Stimulated activated CD8-positive, alpha-beta memory T cell treated with anti-CD3 and anti-CD28 coated beads, Interleukin-7, amount 100 ng/mL, for 1 hour (primary cell): Measurements from ENCODE around the gene C1orf226.

Experiments used
- DNase-seq, 2 donors: peaks; one replicate each; pipeline ENCODE4 v3.0.0-alpha.2; 2020; ENCODE audit warnings: low read depth in 2 of 2

C1orf226 gene

DNA sequence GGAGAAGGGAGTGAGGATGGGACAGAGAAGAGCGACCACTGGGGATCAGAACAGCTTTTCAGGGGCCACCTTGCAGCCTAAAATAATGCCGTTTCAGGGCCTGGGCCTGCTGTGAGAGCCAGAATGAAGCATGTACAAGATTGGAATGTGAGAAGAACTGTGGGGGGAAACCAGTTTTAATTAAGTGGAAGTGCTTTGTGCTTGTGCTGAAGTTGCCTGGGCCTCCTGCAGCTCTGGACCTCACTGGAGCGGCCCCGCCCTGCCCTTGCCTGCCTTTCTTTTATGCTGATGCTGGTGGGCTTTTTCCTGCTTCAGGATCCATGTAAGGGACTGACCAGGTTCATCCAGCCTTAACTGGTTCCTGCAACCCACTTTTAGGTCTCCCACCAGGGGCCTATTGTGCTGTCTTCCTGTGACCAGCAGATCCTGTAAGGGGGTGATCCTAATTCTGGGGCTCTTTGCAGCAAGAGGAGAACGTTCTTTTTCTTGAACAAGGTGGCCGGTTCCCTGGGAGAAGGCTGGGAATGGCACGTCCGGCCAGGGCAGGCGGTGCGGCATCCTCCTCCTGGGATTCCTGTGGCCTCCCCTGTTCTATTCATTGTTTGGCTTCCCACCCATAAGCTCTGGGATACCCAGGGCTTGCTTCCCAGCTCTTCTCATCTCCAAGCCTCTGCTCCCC lies 3.2 kb downstream of the C1orf226 start:
- no peak for DNase-seq

DNA sequence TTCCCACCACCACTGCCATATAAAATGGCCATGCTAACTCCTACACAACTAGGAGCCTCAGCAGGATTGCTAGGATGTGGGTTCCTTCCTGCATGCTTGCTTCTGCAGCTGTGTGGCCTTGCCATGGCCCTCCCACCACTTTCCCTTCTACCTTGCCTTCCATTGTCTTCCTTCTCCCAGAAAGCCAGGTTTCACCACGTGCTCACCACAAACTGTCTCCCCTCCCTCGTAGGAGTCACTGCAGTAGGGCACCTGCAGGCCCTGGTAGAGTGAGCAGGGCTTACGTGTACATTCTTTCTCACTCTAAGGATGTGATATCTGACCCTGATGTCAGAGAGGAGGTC lies 3.7 kb downstream of the C1orf226 start:
- no peak for DNase-seq

DNA sequence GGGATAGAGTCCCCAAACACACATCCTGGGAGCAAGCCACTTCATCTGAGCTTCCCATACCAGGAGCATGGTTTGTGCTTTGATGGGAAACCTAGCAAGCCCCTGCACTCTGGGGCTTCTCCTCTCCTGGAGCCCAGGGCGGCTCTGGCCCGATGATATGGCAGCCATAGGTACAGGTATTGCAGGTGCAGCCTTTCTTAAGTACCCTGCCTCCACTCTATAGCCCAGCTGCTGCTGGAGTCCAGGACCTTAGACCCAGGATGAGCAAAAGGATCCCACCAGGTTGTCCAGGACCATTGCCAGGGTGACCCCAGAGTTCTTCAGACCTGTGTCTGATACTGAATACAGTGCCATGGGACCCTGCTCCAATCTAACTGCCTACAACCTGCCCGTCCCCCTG lies 4.2 kb downstream of the C1orf226 start:
- DNase-seq = no peak

DNA sequence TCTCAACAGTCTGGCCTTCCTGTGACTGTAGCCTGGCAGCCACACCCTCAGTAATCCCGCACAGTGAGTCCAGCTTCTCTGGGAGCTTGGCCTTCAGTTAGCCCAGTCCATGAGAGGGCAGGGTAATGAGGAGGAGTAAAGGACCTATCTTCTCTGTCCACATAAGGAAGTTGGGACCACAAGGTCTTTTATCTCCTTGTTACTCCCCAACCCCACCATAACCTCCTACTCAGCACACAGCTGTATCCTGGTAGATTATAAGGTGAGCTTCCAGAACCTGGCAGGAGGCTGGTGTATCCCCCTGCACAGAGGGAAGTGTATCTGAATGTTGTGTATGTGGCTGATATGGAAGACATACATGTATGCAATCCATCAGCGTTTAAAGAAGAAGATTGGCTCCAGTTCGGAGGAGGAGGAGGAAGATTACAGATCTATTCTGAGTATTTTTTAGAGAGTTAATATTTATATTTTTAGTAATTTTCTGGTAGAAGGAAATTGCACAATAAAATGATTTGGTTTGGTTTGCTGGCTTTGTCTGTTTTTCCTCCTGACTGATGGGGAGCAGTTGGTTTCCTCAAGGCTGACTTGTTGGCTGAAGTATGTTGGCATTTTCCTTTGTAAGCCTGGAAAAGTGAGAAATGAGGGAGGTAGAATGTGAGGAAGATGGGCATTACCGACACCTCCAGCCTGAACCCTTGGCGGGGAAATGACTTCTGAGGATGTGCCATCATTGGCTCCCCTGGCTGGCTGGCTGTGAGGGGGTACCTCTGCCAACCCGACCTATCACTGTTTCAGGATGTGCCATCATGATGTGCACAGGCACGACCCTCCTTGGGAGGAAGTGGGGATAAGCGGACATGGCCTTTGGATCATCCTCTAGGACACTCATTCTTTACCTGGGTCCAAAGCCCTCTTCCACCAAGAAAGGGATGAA lies 5.0 kb downstream of the C1orf226 start:
- DNase-seq = no peak

DNA sequence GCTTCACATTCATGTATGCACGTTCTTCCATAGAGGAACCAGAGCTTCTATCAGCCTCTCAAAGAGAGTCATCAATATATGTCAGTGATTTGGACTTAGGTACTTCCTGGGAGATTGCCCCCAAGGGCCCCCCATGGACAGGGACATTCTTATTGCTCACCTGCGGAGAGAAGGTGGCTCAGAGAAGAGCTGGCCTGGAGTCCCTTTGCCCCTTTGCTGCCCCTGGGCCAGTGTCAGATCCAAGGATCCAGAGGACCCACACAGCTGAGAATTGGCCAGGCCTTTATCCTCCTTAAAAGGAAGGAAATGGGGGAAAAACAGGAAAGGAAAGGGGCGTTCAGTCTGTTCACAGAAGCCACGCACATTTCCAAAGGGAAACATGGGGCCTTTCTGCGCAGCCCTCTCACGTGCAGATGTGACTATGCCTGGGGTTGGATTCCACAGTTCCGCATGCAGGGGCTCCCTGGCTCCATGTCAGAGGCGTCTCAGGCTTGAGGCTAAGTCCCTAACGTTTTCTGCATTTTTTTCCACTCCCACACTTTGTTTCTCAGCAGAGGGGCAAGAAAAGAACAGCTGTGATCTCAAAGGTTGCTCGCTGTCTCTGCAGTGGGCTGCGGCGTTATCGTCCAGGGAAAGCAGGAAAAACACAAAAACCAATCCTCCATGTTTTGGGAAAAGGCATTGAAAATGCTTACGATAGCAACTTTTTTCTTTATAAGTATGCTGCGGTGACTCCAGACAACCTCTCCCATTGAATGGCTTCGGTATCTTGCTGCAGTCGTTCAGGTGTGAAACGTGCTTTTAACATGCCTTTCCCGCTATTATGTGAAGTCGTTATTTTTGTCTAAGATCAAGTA lies 5.9 kb downstream of the C1orf226 start:
- DNase-seq = no peak

DNA sequence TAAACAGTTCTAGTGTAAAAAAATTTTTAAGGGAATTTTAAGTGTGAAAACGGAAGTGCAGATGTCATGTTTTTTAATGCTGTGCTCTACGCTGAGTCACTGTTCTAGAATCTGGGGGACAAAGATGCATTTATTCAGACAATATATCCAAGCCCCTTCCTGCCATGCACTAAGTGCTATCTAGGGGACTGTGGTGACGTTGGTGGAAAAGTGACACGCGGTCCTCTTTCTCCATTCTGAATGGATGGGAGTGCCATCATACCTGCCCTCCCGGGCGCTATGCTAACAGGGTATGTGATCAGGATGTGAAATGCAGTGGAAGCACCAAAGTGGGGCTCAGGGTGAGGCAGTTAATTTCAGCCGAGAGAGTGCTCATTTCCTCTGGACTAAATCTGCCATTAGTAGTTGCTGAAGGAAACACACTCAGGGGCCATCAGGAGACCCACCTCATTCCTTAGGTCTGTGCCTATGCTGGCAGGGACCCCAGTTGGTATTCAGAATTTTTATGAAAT lies 6.6 kb downstream of the C1orf226 start:
- no peak for DNase-seq

DNA sequence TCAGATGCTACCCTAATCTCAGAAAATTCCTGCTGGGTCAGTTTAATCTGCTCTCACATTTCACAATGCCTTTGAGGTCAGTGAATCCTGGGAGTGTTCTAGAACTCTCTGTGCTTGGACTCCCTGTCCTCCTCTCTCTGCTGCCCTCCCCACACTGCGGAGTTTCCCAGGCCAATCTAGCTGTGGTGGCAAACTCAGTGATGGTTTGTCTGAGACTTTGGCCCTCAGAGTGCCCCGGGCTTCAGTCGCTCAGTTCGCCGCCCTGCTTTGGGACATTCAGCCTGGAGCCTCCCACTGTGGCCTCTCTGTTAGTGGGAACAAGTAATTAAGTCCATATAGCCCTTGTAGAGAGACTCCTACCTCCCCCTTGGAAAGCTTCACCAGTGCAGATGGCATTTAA lies 7.1 kb downstream of the C1orf226 start:
- DNase-seq = no peak

DNA sequence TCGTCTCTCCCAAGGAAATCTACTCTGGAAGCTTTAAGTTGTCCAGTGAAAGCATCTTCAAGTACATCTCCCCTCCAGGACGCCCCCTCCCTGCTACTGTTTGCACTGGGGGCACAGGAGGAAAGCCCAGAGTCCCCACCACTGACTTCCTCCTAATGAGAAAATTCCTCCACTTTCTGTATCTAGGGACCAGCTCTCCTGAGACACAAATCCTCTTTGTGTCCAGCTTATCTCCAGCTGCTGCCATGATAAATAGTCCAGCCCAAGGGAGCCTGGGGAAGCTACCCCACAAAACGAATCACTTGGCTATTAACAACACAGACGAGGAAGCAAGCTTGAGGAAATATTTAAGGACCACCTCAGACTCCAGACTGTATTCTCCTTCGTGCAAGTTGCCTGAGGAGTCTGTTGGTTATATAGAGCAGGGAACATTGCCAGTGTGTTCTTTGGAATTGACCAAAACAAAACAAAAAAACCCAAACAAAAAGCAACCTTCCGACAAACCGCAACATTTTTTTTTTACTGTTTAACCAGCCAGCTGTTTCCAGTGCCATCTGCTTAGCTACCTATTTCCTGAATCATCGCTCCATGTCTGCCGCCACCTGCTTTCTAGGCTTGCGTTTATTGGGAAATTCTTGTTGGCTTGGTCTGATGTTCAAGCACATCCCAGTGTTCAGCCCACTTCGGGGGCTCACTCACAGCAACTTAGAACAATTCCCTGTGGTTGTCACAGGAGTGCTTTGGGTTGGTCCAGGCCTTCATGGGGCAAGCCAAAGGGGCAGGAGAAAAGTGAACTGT lies 7.7 kb downstream of the C1orf226 start:
- no peak for DNase-seq

DNA sequence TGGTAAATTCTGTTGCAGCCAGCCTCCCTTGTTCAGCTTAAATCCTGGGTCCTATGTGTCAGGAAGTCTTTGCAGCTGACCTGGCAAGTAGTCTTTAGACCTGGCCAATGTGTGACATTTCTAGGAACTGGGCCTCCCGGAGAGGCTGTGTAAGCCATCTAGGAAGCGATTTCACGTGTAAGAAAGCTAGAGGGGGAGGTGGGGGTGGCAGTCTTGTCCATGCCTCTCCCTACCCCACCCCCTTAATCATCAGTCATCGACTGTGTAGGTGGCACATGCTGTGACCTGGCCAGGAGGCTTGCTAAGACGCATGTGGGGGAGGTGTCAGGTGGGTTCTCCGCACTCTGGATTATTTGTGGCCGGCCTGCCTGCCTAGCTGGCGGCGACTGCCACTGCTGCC lies 8.4 kb downstream of the C1orf226 start:
- DNase-seq = no peak

DNA sequence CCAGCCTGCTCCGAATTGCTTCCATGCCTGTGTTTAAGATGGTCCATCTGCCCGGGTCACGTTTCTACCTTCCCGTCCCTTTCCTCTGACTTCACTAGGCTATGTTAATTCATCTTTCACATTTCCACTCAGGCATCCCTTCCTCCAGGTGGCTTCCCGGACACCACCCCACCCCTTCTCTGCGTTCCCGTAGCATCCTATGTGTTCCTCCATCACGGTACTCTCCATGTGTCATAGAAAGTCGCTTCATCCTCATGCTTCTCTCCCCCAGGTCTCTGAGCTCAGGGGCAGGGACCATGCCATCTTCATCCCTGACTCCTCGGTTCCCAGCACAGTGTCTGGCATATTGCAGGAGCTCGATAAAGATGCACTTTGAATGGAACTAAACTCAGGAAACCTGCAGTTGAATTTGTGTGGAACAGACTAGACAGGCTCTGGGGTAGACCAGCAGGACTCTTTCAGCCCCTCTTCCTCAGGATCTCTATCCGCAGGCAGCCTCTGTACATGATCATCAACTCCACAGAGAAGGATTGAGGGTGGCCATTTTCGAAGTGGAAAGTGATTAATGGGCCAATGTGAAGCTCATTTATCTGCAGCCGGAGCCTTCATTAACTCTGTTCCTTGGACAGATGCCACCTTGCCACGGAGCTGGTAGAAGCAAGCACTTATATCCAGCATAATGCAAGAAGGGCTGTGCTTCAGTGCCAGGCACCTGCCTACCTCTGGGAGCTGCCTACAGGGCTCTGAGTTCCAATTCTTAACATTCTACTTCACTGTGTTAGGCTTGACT lies 9.1 kb downstream of the C1orf226 start:
- no peak for DNase-seq

DNA sequence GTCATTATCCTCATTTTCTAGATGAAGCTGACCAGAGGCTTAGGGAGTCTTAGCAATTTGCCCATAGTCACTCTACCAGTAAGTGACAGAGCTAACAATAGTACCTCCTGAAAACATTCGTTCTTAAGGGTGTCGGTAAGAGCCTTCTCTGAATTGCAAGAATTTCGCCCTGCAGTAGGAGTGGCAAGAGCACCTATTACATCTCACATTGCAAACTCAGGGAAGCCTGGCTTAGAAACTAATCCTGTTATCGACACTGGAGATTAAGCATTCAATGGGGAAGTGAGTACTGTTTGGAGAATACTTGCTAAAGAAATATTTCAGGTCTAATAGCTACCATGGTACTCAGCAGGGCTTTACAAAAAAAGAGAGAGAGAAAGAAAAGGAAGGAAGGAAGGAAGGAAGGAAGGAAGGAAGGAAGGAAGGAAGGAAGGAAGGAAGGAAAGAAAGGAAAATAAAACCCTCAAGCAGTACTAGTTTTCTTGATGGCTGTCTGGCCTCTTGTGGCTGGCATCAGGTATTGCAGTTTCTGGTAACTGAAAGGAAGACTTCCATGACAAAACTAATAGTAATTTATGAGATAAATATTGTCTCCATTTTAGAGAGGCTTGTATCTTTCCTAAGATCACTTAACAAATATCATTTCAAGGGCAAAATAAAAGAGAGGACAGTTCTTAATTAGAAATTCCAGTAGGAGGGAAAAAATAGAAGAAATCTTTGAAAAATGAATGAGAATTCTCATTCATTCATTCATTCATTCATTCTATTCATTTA lies 10.4 kb downstream of the C1orf226 start:
- no peak for DNase-seq

DNA sequence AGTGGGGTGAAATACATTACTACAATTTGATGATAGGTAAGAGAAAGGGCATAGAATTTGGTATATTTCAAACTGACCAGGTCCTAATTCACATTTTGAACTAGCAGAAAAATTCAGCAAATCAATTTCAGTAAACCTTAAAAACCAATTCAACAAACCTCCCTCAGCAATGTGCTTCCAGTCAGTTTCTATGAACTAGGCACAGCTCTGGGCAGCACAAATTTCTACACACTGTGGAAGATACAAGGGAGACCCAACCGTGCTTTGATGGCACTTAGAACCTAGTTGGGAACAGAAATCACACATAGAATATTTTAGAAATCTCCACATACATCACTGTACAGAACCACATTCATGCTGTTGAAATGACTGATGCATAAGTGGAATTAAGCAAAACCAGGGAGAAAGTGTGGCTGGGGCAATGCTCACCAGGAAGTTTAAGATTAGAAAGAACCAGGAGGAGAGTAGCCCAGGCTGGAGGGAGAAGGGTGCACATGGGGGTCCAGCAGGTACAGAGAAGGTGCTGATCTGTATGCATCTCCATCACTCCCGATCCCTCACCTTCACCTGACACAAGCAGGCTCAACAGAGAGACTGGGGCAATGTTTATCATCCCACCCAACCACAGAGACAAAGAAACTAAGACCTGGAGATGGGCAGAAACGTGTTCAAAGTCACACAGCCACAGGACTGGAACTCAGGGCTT lies 14.8 kb downstream of the C1orf226 start:
- no peak for DNase-seq

DNA sequence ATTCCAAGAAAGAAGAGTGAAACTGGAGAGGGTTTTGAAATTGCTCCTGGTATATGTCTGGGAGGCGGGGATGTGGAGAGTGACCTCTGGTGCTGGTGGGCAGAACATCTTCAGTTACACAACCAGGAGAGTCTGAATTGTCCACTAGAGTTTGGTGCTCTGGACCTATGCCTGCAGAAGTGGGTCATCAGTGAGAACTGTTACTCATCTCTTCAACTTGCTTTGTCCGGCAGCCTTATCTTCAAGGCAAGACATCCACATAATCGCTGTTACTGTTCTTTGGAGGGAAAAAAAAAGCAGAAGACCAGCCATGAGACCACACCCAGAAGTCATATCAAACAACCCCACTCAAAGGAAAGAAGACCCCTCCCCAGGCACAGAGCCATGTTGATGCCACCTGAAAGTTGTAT lies 15.5 kb downstream of the C1orf226 start:
- no peak for DNase-seq

DNA sequence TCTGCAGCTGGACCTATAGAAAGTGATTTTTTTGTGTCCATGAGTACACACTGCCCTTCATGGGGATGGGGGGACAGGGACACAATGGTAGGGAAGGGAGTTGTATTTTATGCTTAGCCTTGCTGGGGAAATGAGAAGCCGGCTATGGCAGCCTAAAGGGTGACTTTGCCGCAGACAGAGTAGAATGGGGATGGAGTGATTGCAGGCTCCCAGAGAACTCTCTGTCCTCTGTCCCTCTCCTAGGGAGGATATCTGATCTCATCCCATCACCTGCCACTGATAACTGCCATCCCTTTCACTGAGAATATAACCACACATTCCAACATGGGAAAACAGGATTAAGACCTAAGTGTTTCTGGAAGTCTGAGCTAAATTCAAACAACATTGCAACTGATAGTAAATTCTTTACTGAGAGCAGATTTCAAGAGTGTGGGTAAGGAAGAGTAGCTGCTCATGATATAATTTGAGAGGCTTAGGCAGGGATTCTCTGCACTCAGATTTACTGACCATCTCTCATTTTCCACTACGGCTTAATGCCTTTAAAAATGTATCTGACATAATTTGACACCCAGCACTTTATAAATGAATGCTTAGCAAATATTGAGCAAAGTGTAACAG lies 16.5 kb downstream of the C1orf226 start:
- no peak for DNase-seq

DNA sequence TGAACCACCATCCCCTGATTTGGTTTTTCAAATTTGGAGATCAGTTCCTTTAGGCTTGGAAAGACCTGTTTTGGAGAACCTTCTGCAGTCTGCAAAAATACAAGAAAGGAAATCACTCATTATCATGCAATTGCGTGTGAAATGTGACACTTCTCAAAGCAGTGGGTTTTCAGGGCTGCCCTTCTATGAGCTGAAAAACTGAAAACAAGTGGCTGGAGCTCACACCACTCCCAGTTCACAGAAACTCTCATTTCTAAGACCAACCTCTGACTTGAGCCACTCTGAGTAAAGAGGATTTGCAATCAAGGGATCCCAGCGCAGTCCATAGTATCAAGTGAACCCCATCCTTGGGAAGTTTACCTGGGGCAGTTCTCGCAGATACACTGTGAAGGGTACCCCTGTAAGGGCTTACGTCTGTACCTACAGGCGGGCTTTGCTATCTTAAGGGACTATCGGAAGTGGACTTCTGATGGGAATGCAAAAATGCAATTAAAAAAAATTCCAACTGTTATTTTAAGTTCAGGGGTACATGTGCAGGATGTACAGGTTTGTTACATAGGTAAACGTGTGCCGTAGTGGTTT lies 17.6 kb downstream of the C1orf226 start:
- no peak for DNase-seq

DNA sequence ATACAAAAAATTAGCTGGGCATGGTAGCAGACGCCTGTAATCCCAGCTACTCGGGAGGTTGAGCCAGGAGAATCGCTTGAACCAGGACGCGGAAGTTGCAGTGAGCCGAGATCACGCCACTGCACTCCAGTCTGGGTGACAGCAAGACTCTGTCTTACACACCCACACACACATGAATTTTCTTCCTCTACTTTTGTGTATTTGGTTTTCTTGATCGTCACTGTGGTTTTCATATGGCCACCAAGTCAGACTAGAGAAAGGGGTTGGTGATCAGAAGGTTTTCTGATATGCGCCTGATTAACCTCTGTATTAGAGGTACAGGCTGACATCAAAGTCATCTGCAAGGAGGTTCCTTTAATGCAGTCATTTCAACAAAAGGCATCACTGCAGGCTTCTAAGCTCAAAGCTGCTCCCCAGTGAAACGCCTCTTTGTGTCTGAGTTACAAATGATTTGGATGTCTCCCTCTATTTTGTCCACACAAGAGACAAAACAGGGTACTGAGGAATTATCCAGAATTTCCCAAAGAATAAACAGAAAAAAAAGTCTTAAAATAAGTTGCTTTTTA lies 19.3 kb downstream of the C1orf226 start:
- no peak for DNase-seq

DNA sequence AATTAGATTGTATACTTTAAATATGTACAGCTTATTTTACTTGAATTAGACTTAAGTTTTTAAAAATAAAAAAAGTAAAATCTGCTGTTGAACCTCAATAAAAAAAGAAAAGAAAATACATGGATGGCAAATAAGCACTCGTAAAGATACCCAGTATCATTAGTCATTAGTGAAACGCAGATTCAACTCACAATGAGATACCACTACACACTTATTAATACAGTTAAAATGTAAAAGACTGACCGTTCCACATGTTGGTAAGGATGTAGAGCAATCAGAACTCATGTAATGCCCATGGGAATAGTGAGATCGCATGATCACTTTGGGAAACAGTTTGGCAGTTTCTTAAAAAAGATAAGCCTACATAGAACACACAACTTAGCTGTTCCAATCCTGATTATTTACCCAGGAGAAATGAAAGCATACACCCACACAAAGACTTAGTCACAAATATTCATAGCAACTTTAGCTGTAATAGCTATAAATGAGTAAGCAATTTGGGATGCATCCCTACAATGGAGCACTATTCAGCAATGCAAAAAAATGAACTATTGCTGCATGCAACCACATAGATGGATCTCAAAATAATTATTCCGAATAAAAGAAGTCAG lies 23.1 kb downstream of the C1orf226 start:
- DNase-seq = no peak
